Transverse colon (tissue), 4 donors: Measurements from ENCODE around the gene FOXR1. TPM values are rescaled to one million over a fixed set of nuclear protein-coding genes. Genes with fewer than 3 reads are reported as not detected.

Experiments
- DNase-seq: peaks from one replicate; pipeline ENCODE4 v3.0.0-alpha.2; 2019
- H3K27ac ChIP-seq, 4 donors: fragments of 200-600 bp; sonication (generic); 2 replicates each; pipeline ENCODE4 v1.5.1; 2016 to 2018; ENCODE audit warnings: inconsistent platforms in 4 of 4
- H3K27me3 ChIP-seq: fragments of 200-600 bp; sonication (generic); 2 replicates; pipeline ENCODE4 v1.5.1; 2017; ENCODE audit warnings: inconsistent platforms
- H3K36me3 ChIP-seq, 4 donors: fragments of 200-600 bp; sonication (generic); 2 replicates each; pipeline ENCODE4 v1.5.1; 2017 to 2019; ENCODE audit warnings: inconsistent platforms in 4 of 4
- H3K4me1 ChIP-seq, 4 donors: fragments of 200-600 bp; sonication (generic); 2 replicates each; pipeline ENCODE4 v1.5.1; 2017 to 2020; ENCODE audit warnings: inconsistent platforms in 4 of 4
- H3K4me3 ChIP-seq, 4 donors: fragments of 200-600 bp; sonication (generic); 1 replicate in 1 of 4; 2 replicates in 3 of 4; pipeline versions ENCODE4 v1.5.1 to v1.6.1; 2017 to 2019; ENCODE audit warnings: inconsistent platforms in 4 of 4
- H3K9me3 ChIP-seq, 2 donors: fragments of 200-600 bp; sonication (generic); 2 replicates each; pipeline ENCODE4 v1.5.1; 2017 to 2019; ENCODE audit warnings: inconsistent platforms in 2 of 2
- CTCF ChIP-seq, 5 experiments: fragments of 200-600 bp in 3 of 5; fragments of 450-650 bp in 2 of 5; sonication (generic) in 3 of 5; IDR thresholded peaks; 1 replicate in 2 of 5; 2 replicates in 3 of 5; pipeline ENCODE4 v1.5.1; 2016 to 2017; ENCODE audit warnings: antibody characterized with exemption in 5 of 5, inconsistent platforms in 3 of 5, mild to moderate bottlenecking in 2 of 5, moderate library complexity in 1 of 5
- EP300 ChIP-seq: sonication (generic); formaldehyde crosslinking; IDR thresholded peaks from one replicate; pipeline ENCODE4 v1.6.1; 2017; ENCODE audit warnings: antibody characterized with exemption, low read depth
- POLR2A ChIP-seq: fragments of 450-650 bp; IDR thresholded peaks from one replicate; pipeline ENCODE4 v1.6.1; 2016; ENCODE audit warnings: antibody characterized with exemption, mild to moderate bottlenecking, moderate library complexity
- POLR2AphosphoS5 ChIP-seq, 3 donors: sonication (generic); formaldehyde crosslinking; IDR thresholded peaks; one replicate each; pipeline ENCODE4 v1.6.1; 2016; ENCODE audit warnings: antibody characterized with exemption in 3 of 3
- WGBS, 2 donors: methylation state at CpG; one replicate each; pipeline ENCODE4 v1.1.5; 2018; ENCODE audit warnings: low coverage in 1 of 2; 5-methylcytosine and 5-hydroxymethylcytosine counted together
- in situ Hi-C, 4 donors: fragments of 200-750 bp; cut with MboI; loops; one replicate each; pipeline versions ENCODE4 v1.15.0 to v1.15.1; 2017; ENCODE audit warnings: low sequenced_read_pairs in 3 of 4, low pct_ligation_motif_present in 1 of 4, low pct_unique_long_range_greater_than_20kb in 1 of 4
- intact Hi-C: fragments of 100-400 bp; cut with DNase I; formaldehyde crosslinking; loops from one replicate; pipeline ENCODE4 v1.15.1; 2023; ENCODE audit warnings: low total_unique reads
- total RNA-seq, 4 donors: library from RNA; depleted of rRNA; stranded (reverse); fragments of >200 nt; gene quantifications; one replicate each; pipeline ENCODE4 v1.1.0, GENCODE V29; 2016

The FOXR1 gene
- total RNA-seq, 4 donors from 2014 or later: not detected

GRCh38 chr11:119027561-119028345, 56.2 kb downstream of the FOXR1 start:
- peak overlapping the region; percentile 49 to 92 (median 86) for H3K27ac ChIP-seq
- H3K9me3 ChIP-seq: no peaks in the 10 kb centered on the region
- H3K27me3 ChIP-seq: no peaks in the 10 kb centered on the region
- DNase-seq: no peak
- 96% methylated on average over 8 of the region's 9 CpGs; no CpG with 5 or more reads in 1 of the 2 donors for WGBS, 2 donors
- H3K4me1 ChIP-seq: peaks cover 7 to 56% (median 35%) of the 10 kb centered on the region in 4 donors
- peaks cover 0 to 10% (median 0%) of the 10 kb centered on the region in 4 donors for H3K36me3 ChIP-seq
- in situ Hi-C loops (no loop called here), intact Hi-C loops (no loop called here)
- peak overlapping the region in 2 of 4 donors; percentile 70 to 82 for H3K4me3 ChIP-seq
- no peak for TF ChIP-seq POLR2AphosphoS5 (IDR thresholded peaks at IDR 0.05)
- no peak for TF ChIP-seq EP300
- no peak for TF ChIP-seq POLR2A
- no peak for TF ChIP-seq CTCF (IDR thresholded peaks at IDR 0.05)

GRCh38 chr11:119028346-119029068, 56.9 kb downstream of the FOXR1 start:
- in situ Hi-C loops (no loop called here), intact Hi-C loops (no loop called here)
- H3K27ac ChIP-seq: peak overlapping the region; percentile 85 to 92 (median 88)
- H3K4me3 ChIP-seq: peak overlapping the region in 2 of 4 donors; percentile 70 to 82
- H3K27me3 ChIP-seq: no peaks in the 10 kb centered on the region
- H3K4me1 ChIP-seq: peaks cover 7 to 52% (median 35%) of the 10 kb centered on the region in 4 donors
- DNase-seq: no peak
- 0 to 48% methylated on average over 1 to 9 of the region's 9 CpGs for WGBS, 2 donors
- H3K9me3 ChIP-seq: no peaks in the 10 kb centered on the region
- H3K36me3 ChIP-seq: peaks cover 0 to 10% (median 0%) of the 10 kb centered on the region in 4 donors
- TF ChIP-seq EP300 (no peak), CTCF (IDR thresholded peaks at IDR 0.05) (no peak)

DNA sequence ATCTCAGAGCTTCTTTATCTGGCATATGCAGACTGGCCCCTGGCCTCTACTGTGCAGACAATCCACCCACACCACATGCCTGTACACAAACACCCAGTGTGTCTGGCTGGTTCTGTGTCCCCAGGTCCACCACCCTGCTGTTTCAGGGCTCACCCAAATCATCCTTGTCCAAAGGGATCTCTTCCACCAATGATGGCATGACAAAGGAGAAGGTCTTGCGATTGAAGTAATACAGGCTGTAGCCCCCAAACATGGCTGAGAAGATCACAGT, 57.4 kb downstream of the FOXR1 start:
- intact Hi-C loops (no loop called here), in situ Hi-C loops (no loop called here)
- 31% methylated on average over 1 of the region's 1 CpG; no CpG with 5 or more reads in 1 of the 2 donors for WGBS, 2 donors
- Histone ChIP-seq H3K27me3 (no peaks in the 10 kb centered on the region), H3K4me1 (peaks cover 7 to 52% (median 35%) of the 10 kb centered on the region in 4 donors), H3K4me3 (peak overlapping the region in 2 of 4 donors; percentile 70 to 82), H3K27ac (peak overlapping the region; percentile 85 to 92 (median 88)), H3K36me3 (peaks cover 0 to 10% (median 0%) of the 10 kb centered on the region in 4 donors), H3K9me3 (no peaks in the 10 kb centered on the region)
- TF ChIP-seq POLR2A: no peak
- TF ChIP-seq EP300: no peak
- no peak for TF ChIP-seq POLR2AphosphoS5 (IDR thresholded peaks at IDR 0.05)
- no peak for DNase-seq

- DNase-seq: peak; percentile 87
- Histone ChIP-seq H3K4me1 (peaks cover 7 to 47% (median 33%) of the 10 kb centered on the region in 4 donors), H3K4me3 (peak overlapping the region in 3 of 4 donors; percentile 67 to 82 (median 70)), H3K9me3 (no peaks in the 10 kb centered on the region), H3K27me3 (no peaks in the 10 kb centered on the region), H3K36me3 (peaks cover 0 to 7% (median 0%) of the 10 kb centered on the region in 4 donors), H3K27ac (peak overlapping the region; percentile 85 to 92 (median 88))
- intact Hi-C loops: no loop called here
- TF ChIP-seq POLR2AphosphoS5 (IDR thresholded peaks at IDR 0.05) (peak; percentile 75 to 78 (median 77)), EP300 (no peak), POLR2A (peak; percentile 81)
- WGBS, 2 donors: 31 to 35% methylated on average over 3 to 10 of the region's 10 CpGs
- in situ Hi-C loops: no loop called here
These were observed 57.9 kb downstream of the FOXR1 start for GRCh38 chr11:119029340-119030028.
